ENCODE results near the gene ACOT7.
A peak's percentile ranks its signal among the peaks of the same experiment; 100 is the strongest.

DNA sequence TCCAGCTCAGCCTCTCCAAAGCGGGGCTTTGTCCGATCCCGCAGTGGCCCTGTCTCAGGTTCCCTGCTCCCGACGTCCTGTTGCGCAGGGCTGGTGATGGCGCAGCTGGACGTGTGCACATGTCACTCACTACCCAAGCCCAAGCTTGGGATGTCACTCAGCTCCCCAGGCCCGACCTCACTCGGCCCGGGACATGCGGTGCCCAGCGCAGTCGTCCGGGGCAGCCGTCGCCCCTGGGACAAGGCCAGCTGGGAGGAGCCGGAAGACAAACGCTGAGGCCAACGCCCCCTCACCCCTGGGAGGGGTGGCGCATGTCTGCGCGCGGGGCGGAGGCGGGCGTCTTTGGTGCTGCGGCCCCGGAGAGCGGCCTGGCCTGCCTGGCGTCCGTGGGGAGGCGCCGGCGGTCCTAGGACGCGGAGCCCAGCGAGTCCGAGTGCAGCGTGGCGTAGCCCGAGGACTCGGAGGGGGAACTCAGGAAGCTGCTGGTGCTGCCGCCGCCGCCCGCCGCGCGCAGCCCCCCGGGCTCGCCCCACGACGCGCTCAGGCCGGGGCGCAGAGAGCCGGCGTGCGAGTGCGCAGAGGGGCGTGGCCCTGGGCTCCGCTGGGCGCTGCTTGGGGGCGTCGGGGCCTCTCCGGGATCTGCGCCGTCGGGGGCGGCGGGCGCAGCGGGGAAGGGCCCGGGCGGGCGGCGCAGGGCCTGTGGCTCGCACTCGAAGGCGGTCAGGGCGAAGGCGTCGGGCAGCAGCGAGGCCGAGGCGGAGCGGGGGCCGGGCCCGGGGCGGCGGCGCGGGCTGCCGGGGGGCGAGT lies 144.4 kb downstream of the ACOT7 start:
- TF ChIP-seq TAF1 (IDR thresholded peaks at IDR 0.05; ENCODE audit: low read depth) (no peak), TEAD4 (IDR thresholded peaks at IDR 0.05) (no peak), NFIC (IDR thresholded peaks at IDR 0.05) (peak; percentile 38; the same call in 1 of the 2 replicates), FOXM1 (IDR thresholded peaks at IDR 0.05; ENCODE audit: borderline replicate concordance, low read depth) (no peak), TCF12 (IDR thresholded peaks at IDR 0.05; ENCODE audit: low read depth) (no peak), RAD21 (IDR thresholded peaks at IDR 0.05; ENCODE audit: low read depth) (no peak; the same call in 1 of the 2 replicates), CEBPB (IDR thresholded peaks at IDR 0.05) (no peak), EGR1 (IDR thresholded peaks at IDR 0.05) (peak; percentile 53; the same call in 1 of the 2 replicates)
- TF ChIP-seq, protein P1, sequence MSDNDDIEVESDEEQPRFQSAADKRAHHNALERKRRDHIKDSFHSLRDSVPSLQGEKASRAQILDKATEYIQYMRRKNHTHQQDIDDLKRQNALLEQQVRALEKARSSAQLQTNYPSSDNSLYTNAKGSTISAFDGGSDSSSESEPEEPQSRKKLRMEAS (IDR thresholded peaks at IDR 0.05), result no peak
